GM21423 (cell line): Measurements from ENCODE around the gene PACRG.

ENCODE experiments used
- ATAC-seq: cut with Tn5 transposase; IDR thresholded peaks from one replicate; pipeline ENCODE4 v1.9.1; 2021; ENCODE audit warnings: mild to moderate bottlenecking, moderate library complexity; ENCODE audit not compliant: unreplicated experiment

Gene PACRG

GRCh38 chr6:163341224-163342061 is 613.7 kb downstream of the PACRG start:
- ATAC-seq: no peak

DNA sequence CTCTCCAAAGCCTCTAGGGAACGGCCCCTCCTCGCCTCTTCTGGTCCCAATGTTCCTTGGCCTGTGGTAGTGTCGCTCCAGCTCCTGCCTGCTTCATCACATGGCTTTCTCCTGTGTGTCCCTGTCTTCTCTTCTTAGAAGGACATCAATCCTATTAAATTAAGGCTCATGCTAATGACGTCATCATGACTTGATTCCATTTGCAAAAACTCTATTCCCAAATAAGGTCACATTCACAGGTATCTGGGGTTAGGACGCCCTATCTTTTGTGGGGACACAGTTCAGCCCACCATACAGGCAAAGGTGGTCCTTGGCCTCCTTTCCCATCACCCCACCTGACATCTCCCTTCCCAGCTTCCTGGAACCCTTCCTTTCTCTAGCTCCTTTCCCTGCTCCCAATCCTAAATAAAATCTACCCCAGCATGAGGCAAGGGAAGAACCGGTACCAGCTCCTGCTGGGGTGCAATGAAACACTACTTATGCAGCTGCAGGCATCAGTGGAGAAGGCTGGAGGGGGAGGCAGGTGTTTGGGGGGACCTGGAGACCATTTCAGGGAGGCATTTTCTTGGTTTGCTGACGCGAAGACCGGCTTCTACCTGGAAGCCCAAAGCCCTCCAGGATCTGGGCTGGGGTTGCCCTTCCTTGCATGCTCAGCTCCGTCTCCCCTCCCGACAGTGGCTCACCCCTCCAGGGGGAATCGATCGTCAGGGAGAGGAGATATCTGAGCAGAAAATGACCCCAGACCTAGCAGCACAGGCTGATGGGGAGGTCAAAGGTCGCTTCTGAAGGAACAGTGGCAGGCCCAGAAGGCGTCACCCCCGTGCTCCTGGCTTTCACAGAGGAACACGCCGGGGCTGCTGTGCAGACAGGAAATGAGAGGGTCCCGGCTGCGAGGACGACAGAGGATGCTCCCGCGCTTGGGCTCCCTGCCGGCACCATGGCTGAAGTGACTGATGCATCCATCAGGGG is 615.1 kb downstream of the PACRG start:
- ATAC-seq: no peak

GRCh38 chr6:163343609-163344008 is 615.8 kb downstream of the PACRG start:
- ATAC-seq: no peak

GRCh38 chr6:163344411-163344810 is 616.6 kb downstream of the PACRG start:
- no peak for ATAC-seq

DNA sequence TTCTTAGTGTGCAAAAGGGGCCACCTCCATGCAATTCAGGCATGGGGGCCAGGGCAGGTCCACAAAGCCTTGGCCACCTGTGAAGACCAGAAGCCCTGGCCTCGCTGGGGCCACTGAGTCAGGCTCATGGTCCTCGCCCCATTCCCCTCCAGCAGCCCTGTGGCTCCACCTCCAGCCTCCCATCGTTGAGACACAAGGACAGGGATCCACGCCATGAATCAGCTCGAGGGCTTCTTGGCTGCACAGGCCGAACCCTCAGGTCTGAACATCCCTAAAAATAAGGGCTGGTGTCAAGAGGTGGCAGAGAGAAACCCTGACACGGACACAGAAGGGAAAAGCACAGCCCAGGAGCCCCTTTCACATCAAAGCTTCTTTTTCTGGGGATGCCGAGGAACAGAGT is 618.2 kb downstream of the PACRG start:
- no peak for ATAC-seq

DNA sequence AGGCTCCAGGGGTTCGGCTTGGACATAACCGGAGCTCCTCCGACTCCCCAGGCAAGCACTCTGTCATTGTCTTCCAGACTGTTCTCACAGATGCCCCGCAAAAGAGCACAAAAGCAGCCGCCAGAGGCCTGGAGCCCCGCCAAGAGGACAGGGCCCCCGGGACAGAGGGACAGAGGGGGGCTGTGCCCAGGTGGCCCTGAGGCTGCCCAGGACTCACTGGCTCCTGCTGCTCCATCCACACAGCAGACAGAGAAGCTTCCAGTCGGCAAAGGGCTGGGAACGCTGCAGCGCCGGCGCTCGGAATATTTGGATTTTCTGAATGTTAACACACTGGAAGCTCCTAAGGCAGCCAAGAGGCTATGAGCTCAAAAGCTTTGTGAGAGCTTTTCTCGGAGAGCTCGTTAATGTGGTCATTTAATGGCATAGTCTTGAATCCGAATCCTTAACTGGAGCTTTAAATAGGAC is 618.8 kb downstream of the PACRG start:
- ATAC-seq: no peak

DNA sequence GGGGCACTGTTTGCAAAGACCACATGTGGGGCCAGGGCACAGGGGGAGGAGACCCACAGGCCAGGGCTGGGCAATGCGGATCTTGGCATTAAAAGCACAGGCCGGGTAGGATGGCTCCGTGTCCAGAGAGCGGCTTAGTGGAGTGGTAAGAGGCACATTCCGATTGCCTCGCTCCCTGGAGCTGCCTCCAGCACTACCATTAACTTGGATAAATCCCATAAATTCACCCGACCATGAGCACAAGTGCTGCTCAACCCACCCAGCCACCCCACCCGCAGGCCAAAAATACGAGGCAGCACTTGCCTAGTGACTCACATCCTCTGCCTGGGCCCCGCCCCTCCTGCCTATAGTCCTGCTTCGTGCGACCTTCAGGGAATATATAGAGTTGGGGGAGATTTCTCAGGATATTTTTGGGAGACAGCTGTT is 619.3 kb downstream of the PACRG start:
- no peak for ATAC-seq

- no peak for ATAC-seq
Observed at GRCh38 chr6:163348789-163349680, 621.3 kb downstream of the PACRG start.

DNA sequence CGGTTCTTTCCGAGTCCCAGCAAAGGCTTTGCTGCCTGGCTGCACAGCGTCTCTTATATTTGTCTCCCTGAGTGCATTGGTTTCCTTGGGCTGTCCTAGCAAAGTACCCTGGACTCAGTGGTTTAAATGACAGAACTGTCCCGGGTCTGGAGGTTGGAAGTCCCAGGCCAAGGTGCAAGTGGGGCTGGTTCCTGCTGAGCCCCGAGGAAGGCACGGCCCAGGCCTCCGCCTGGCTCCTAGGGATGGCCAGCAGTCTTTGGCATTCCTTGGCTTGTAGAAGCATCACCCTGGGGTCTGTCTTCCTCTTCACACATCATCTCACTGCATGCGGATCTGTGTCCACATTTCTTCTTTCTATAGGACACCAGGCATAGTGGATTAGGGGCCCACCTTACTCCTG is 621.9 kb downstream of the PACRG start:
- ATAC-seq: no peak

DNA sequence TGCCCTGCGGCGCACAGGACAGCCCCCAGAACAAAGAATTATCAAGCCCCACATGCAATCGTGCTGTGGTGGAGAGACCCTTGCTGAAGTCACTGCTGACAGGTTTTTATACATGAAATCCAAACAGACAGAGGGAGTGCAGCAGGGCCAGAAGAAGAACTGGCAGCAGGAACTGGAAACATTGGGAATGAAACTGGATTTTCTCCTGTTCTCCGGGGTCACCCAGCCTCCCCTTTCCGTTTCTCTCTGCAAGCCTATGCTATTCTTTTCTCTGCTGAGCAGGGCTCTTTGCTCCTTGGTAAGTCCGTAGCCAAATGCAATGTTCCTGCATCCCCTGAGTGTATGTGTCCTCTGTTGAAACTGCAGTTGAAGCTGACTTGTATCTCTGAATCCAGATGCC is 623.2 kb downstream of the PACRG start:
- no peak for ATAC-seq

GRCh38 chr6:163352011-163352685 is 624.4 kb downstream of the PACRG start:
- ATAC-seq: no peak

- no peak for ATAC-seq
Observed at GRCh38 chr6:163352966-163353365, 625.2 kb downstream of the PACRG start.

- ATAC-seq: no peak
Observed at GRCh38 chr6:163354085-163354484, 626.3 kb downstream of the PACRG start.

DNA sequence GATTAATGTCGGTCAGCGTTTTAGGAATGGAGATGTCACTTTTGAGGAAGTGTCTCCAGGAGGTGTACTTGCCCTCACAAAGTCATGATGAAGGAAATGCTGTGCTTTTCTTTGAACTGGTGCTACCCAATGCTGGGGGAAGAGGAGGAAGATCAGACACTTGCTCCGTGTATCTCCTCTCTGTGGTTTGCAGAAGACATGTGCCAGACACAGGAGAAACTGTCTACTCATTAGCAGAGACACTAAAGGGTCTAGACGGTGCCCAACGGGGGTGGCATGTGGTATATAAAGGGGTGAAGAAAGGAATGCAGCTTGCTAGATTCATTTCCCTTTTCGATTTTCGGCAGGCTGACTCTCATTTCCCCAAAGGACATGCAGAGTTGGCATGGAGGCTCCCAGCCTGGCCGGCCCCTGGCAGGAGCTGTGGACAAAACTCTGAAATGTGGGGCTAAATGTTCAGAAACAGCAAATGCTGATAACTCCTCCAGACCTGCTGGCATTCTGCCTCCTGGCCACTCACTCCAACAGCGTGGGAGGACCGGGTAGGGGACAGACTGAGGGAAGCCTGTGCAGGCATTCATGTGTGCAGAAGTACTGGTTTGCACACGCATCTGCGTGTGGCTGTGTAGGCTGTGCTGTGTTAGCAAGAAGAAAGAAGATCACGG is 627.1 kb downstream of the PACRG start:
- no peak for ATAC-seq

DNA sequence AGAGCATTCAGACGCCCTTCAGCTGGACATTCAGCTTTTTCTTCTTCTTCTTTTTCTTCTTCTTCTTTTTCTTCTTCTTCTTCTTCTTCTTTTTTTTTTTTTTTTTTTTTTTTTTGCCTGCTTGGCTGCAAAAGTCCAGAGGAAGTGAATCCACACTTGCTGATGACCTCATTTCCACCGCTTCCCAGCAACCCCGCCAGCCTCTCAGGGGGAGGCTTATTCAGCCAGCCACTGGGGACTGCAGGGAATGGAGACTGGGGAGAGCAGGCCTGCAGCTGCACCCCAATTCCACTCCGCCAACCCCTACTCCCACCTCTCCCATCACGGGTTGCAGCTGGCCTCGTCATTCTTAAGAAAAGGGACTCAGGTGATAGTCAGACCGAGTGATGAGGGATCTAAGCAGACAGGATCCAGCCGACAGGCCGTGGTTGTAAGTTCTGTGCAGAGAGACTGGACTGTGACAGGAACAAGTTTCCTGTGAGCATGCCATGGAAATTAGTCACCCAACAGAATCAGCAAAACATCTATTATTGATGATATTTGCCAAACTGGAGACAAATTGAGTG is 627.7 kb downstream of the PACRG start:
- ATAC-seq: no peak

DNA sequence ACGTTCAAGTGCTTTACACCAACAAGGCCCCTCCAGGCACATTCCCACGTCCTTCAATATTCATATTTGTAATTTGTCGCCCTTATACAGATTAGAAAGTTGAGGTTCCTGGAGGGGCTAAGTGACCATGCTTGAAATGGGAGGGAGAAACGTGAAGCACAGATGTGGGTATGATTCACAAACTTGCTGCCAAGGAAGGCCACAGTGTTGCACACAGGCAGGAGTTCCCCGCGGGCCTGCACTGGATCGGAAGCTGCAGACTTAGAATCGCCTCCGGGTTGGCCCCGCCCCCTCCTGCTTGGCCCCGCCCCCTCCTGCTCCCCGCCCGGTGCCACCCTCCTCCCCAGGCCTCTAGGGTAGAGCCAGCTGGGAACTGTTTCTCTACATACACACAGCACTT is 628.5 kb downstream of the PACRG start:
- ATAC-seq: no peak

DNA sequence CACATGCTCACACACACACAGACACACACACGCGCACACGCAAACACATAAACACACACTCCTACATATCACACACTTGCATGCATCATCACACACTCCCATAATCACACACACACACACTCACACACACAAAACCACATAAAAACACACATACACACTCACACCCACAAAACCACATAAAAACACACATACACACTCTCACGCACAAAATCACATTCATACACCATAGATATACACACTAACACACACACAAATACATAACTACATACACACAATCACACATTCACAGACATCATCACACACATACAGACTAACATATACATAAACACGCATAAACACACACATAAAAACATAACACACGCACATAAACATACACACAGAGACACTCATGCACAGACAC is 629.0 kb downstream of the PACRG start:
- no peak for ATAC-seq

GRCh38 chr6:163364641-163365040 is 636.9 kb downstream of the PACRG start:
- no peak for ATAC-seq
